Activated CD4-positive, alpha-beta T cell treated with anti-CD3 and anti-CD28 coated beads, Interleukin-2, amount 50 U/mL, for 48 hours (primary cell): ENCODE measurements around the gene PLEKHA7.
"Not testable (repeated sequence)": the region's sequence is repeated elsewhere in the genome, so short reads cannot be mapped to it uniquely, and the experiment has no call there.

Experiments used
- DNase-seq, 2 experiments: peaks; one replicate each; pipeline ENCODE4 v3.0.0-alpha.2; 2020

PLEKHA7 gene, protein sequence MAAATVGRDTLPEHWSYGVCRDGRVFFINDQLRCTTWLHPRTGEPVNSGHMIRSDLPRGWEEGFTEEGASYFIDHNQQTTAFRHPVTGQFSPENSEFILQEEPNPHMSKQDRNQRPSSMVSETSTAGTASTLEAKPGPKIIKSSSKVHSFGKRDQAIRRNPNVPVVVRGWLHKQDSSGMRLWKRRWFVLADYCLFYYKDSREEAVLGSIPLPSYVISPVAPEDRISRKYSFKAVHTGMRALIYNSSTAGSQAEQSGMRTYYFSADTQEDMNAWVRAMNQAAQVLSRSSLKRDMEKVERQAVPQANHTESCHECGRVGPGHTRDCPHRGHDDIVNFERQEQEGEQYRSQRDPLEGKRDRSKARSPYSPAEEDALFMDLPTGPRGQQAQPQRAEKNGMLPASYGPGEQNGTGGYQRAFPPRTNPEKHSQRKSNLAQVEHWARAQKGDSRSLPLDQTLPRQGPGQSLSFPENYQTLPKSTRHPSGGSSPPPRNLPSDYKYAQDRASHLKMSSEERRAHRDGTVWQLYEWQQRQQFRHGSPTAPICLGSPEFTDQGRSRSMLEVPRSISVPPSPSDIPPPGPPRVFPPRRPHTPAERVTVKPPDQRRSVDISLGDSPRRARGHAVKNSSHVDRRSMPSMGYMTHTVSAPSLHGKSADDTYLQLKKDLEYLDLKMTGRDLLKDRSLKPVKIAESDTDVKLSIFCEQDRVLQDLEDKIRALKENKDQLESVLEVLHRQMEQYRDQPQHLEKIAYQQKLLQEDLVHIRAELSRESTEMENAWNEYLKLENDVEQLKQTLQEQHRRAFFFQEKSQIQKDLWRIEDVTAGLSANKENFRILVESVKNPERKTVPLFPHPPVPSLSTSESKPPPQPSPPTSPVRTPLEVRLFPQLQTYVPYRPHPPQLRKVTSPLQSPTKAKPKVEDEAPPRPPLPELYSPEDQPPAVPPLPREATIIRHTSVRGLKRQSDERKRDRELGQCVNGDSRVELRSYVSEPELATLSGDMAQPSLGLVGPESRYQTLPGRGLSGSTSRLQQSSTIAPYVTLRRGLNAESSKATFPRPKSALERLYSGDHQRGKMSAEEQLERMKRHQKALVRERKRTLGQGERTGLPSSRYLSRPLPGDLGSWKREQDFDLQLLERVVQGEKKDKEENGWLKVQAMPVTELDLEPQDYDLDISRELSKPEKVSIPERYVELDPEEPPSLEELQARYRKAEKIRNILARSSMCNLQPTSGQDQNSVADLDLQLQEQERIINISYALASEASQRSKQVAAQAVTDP

GRCh38 chr11:17014321-17014832, at the start of gene PLEKHA7:
Gene PLEKHA7 (minus strand): TSS chr11:17014414. CDS start chr11:17014401, 13 bp downstream.
- DNase-seq: peak; percentile 16 to 26

GRCh38 chr11:17063171-17064002, 49.2 kb upstream of the PLEKHA7 start:
- DNase-seq: peak; percentile 72 to 76

- not testable (repeated sequence) for DNase-seq
These were observed 36.9 kb upstream of the PLEKHA7 start for GRCh38 chr11:17051146-17051545.

- not testable (repeated sequence) for DNase-seq
These were observed 34.3 kb upstream of the PLEKHA7 start for GRCh38 chr11:17048491-17048890.

- no peak for DNase-seq
These were observed 32.5 kb upstream of the PLEKHA7 start for GRCh38 chr11:17046690-17047089.

GRCh38 chr11:17036666-17037658, 22.7 kb upstream of the PLEKHA7 start:
- DNase-seq: peak; percentile 13 to 19

- not testable (repeated sequence) for DNase-seq
These were observed 19.8 kb upstream of the PLEKHA7 start for GRCh38 chr11:17034027-17034426.

DNA sequence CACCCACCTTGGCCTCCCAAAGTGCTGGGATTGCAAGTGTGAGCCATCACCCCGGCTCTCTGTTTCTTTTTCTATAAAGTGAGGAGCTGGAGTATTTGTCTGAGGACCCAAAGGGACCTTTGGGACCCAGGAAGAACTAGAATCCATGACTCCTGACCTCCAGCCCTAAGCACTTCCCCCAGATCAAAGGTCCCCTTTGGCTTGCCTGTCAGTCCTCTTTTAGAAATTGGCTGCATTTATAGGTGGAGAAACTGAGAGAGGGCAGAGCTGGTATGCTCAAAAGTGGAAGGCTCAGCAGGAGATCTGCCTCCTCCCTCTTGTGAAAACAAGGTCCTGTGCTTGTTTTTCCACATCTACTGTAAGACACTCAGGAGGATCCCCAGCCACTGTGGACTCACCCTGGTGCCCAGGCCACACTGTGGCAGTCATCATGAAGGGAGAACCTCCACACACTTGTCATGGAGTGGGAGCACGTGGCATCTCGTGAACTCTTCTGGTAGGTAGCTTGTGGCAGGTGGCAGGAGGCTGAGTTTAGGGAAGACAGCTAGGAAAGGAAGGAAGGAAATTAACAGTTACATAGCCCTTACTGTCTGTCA, 12.4 kb upstream of the PLEKHA7 start:
- no peak for DNase-seq

DNA sequence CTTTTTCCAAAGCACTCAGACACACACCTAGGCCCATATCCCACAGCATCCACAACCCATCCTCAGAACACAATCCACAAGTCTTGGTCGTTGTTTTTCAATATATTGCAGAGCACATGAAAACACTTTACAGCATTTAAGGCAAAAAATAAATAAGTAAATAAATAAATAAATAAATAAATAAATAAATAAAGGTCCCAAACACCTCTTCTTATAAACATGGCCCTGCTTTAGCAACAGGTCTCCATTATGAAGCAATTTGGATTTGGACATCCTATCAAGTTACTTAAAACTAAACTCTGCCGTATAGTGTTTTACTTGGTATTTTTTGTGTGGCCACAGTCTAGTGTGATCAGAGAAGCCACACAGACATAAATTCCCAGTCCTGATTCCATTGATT, 10.7 kb upstream of the PLEKHA7 start:
- no peak for DNase-seq

DNA sequence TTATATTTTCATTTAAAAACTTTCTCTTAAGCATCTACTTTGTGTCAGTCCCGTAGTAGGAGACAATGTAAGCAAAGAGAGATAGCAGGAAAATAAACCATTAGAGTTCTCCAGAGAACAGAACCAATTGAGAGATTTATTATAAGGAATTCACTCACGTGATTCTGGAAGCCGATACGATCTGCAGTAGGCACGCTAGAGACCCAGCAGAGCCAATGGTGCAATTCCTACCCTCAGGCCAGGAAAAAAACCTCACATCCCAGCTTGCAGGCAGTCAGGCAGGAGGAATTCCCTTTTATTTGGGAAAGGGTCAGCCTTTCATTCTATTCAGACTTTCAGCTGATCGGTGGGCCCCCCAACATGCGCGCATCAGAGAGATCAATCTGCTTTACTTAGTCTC, 7.3 kb upstream of the PLEKHA7 start:
- DNase-seq: no peak

- DNase-seq: no peak
These were observed 6.6 kb upstream of the PLEKHA7 start for GRCh38 chr11:17020831-17021230.

DNA sequence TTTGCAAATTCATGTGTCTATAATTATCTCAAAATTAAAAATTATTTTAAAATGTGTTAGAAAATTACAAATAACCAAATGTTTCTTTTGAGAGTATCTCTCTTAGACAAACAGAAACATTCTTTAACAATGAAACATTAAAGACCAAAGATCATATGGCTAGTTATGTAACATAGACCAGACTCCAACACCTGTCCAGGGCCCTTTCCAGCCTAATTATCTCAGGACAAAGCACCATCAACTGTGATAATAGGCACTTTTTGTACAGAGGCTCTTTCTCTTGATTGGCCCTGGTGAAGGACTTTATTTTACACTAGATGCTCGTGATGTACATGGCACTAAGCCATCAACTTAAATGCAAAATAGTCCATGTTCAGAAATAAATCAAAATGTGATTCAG, 5.0 kb upstream of the PLEKHA7 start:
- no peak for DNase-seq

DNA sequence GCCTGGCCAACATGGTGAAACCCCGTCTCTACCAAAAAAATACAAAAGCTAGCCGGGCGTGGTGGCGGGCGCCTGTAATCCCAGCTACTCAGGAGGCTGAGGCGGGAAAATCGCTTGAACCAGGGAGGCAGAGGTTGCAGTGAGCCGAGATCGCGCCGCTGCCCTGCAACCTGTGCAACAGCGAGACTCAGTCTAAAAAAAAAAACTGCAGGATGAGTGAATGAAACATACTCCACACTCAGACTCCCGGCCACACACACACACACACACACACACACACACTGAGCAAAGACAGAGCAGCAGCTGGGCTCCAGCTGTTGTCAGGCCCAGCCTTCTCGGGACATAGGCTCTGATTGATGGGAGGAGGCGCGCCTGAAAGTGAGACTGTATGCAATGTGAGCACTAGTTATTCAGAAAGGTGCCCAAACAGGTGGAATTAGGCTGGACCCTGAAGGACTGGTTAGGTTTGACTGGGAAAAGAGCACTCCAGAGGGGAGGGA, 1.5 kb upstream of the PLEKHA7 start:
- DNase-seq: no peak

DNA sequence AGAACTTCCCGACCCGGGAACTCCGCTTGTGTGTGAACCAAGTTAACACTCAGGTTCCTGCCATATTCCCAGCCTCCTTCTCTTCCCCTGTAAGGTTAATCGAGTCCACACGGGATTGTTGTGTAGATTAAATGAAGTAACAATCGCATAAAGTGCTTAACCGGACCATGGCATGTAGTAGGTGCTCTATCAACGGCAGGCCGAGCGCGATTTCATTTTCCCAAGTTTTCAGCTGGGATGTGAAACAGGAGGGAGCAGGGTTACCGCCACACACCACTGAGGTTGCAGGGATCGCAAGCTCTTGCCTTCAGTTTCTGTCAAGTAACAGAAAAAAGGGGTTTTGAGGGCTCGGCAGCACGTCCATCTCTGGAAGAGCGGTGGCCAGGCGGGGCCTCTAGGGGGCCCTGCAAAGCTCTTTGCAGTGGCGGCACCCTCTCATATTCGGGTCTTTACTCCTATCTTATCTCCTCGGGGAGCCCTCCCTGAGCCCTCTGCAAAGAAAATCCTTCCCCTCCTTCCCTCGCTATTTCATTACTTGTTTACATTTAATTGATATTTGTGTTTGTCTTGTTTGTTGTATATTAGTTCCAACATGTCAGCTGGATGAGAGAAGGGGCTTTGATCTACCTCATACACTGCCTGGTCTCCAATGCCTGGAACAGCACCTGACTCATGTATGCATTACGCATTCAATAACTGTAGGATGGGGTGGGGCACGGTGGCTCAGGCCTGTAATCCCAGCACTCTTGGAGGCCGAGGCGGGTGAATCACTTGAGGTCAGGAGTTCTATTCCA, 816 bp upstream of the PLEKHA7 start:
- DNase-seq: peak; percentile 16 to 25

DNA sequence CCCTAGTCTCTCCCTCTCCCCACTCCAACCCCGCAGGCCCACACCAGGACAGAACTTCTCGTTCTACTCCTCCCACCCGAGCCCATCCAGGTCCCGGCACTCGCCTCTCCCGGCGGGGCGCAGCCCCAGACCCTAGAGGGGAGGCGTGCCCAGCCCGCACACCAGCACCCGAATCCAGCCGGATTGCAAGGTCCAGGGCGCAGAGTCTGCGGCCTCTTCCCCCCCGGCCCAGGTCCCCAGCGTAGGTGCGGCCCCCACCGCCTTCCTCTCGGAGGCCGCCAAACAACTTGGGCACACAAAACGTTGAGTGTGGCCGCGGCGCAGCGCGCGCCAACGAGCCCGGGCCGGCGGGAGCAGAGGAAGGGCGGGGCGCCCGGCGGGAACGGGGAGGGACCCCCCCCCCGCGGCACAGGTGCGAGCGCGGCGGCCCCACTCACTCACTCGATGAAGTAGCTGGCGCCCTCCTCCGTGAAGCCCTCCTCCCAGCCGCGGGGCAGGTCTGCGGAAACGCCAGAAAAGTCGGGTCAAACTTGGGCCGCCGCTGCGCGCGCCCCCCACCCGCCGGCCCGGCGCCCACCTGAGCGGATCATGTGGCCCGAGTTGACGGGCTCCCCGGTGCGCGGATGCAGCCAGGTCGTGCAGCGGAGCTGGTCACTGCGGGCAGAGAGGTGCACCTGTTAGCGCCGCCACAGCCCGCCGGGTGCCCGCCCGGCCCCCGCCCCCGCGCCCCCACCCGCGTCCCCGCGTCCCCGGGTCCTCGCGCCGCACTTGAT, 480 bp downstream of the PLEKHA7 start:
- peak; percentile 22 to 23 for DNase-seq

DNA sequence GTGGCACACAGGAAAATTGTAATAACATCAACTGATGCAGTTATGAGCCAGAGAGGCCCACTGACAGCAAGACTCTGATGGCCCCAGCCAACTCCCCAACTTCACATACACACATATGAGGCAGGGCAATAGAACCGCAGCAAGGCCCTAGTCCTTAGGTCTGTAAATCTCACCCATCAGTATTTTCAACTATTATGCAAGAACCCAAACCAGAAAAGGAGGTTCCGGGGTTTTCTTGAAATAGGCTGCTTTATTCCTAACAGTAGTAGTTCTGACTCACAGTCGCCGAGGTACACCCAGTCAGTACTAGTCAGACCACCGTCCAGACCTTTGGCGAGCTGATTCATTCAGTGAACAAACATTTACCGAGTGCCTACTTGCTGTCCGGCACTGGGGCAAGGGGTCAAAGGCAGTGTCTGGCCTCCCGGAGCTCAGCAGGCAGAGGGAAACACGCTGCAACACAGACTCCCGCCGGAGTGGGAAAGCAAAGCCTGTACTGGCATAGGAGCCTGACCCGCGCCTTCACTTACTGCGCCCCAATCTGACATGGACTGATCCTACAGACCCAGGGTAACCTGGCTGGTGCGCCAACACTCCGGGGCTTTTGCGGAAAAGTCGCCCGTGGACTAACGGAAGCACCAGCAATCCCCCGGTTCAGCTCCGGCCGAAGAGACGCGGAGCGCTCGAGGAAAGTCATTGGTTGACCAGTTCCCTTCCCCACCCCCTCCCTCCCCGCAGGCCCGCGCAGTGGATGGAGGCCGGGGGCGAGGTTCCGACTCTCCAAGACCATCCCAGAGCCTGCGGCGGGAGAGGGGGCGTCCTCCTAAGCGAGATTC, 1.3 kb downstream of the PLEKHA7 start:
- DNase-seq: no peak

- DNase-seq: no peak
These were observed 2.0 kb downstream of the PLEKHA7 start for GRCh38 chr11:17012179-17012578.
